B cell (primary cell): ENCODE data around the gene TANK.

ENCODE experiments used
- EZH2 ChIP-seq: IDR thresholded peaks from 2 replicates; pipeline ENCODE4 v1.6.1; 2012; ENCODE audit warnings: borderline replicate concordance, low read depth, mild to moderate bottlenecking, moderate library complexity, low read length; ENCODE audit not compliant: insufficient read depth, poor library complexity, severe bottlenecking
- TF ChIP-seq, protein P1 (sequence below): fragments of 200-600 bp; IDR thresholded peaks from one replicate; pipeline ENCODE4 v1.8.0; 2022; ENCODE audit warnings: antibody characterized with exemption, mild to moderate bottlenecking

DNA sequence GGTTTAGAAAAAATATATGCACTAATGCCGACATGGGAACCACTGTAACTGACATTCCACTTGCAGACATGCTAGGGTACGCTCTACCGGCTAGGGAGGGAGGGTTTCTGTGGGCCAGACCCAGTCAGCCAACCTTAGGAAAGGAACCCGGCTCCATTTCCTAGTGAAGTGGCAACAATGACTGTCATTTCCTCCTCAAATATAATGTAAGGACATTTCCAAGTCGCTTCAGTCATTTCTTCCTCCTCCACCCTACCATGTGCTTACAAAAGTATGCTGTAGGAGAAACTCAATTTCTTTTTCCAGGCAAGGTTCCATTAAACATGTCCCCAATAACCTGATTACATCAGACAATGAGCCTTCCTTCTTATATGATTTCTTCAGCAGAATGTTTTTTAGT, 83.7 kb downstream of the TANK start:
- TF ChIP-seq, protein P1, sequence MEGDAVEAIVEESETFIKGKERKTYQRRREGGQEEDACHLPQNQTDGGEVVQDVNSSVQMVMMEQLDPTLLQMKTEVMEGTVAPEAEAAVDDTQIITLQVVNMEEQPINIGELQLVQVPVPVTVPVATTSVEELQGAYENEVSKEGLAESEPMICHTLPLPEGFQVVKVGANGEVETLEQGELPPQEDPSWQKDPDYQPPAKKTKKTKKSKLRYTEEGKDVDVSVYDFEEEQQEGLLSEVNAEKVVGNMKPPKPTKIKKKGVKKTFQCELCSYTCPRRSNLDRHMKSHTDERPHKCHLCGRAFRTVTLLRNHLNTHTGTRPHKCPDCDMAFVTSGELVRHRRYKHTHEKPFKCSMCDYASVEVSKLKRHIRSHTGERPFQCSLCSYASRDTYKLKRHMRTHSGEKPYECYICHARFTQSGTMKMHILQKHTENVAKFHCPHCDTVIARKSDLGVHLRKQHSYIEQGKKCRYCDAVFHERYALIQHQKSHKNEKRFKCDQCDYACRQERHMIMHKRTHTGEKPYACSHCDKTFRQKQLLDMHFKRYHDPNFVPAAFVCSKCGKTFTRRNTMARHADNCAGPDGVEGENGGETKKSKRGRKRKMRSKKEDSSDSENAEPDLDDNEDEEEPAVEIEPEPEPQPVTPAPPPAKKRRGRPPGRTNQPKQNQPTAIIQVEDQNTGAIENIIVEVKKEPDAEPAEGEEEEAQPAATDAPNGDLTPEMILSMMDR: no peak
- TF ChIP-seq EZH2: no peak
